Endothelial cell of umbilical vein (primary cell): ENCODE measurements around the gene TMOD4.

ENCODE experiments used
- TF ChIP-seq, protein P1 (sequence below): IDR thresholded peaks from 2 replicates; pipeline ENCODE4 v1.6.1; 2011; ENCODE audit not compliant: insufficient read depth, insufficient read length
- TF ChIP-seq, protein P2 (sequence below), 2 donors: IDR thresholded peaks; 1 replicate in 1 of 2; 2 replicates in 1 of 2; pipeline ENCODE4 v1.5.1; 2011; ENCODE audit warnings: low read length in 2 of 2, mild to moderate bottlenecking in 2 of 2, moderate library complexity in 2 of 2, control low read depth in 1 of 2, inconsistent platforms in 1 of 2, low read depth in 1 of 2; ENCODE audit not compliant: insufficient read depth in 1 of 2; ENCODE audit errors: extremely low read depth in 1 of 2

DNA sequence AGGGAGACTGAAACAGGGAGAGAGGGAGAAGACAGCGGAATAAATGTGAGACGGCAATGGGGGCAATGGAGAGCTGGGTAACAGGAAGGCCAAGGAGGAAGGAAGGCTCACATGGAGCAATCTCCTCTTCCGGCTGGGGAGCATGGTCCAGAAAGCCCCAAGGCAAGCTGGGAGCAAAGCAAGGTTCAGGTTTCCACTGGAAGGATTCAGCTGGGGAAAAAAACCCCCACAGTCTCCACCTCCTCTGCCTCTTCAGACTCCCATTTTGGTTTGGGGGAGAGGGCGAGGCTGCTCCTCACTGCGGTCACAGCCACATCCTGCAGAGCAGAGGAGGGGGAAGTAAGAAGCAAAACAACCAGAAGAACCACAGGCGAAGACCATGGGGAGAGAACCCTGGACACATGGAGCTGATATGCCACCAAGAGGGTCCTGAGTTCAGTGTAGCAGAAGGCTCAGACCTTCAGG lies 18.7 kb downstream of the TMOD4 start:
- TF ChIP-seq, protein P1, sequence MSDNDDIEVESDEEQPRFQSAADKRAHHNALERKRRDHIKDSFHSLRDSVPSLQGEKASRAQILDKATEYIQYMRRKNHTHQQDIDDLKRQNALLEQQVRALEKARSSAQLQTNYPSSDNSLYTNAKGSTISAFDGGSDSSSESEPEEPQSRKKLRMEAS, result no peak
- TF ChIP-seq, protein P2, sequence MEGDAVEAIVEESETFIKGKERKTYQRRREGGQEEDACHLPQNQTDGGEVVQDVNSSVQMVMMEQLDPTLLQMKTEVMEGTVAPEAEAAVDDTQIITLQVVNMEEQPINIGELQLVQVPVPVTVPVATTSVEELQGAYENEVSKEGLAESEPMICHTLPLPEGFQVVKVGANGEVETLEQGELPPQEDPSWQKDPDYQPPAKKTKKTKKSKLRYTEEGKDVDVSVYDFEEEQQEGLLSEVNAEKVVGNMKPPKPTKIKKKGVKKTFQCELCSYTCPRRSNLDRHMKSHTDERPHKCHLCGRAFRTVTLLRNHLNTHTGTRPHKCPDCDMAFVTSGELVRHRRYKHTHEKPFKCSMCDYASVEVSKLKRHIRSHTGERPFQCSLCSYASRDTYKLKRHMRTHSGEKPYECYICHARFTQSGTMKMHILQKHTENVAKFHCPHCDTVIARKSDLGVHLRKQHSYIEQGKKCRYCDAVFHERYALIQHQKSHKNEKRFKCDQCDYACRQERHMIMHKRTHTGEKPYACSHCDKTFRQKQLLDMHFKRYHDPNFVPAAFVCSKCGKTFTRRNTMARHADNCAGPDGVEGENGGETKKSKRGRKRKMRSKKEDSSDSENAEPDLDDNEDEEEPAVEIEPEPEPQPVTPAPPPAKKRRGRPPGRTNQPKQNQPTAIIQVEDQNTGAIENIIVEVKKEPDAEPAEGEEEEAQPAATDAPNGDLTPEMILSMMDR (IDR thresholded peaks at IDR 0.05; ENCODE audit: extremely low read depth in 1 of 2, insufficient read depth in 1 of 2, low read depth in 1 of 2, low read length in 2 of 2), result no peak
